Activated naive CD4-positive, alpha-beta T cell treated with anti-CD3 and anti-CD28 coated beads, Interleukin-2, amount 50 U/mL, for 24 hours (primary cell): ENCODE results near the gene PCDHA3.
"Not testable (repeated sequence)": the region's sequence is repeated elsewhere in the genome, so short reads cannot be mapped to it uniquely, and the experiment has no call there.

Experiments used
- H3K27ac Mint-ChIP-seq: one replicate; pipeline ENCODE4 v1.8.0; 2021; ENCODE audit warnings: mild to moderate bottlenecking, mixed read lengths
- H3K27me3 Mint-ChIP-seq: one replicate; pipeline ENCODE4 v1.8.0; 2021; ENCODE audit warnings: mixed read lengths
- H3K36me3 Mint-ChIP-seq: one replicate; pipeline ENCODE4 v1.8.0; 2021; ENCODE audit warnings: mixed read lengths
- H3K4me1 Mint-ChIP-seq: one replicate; pipeline ENCODE4 v1.8.0; 2021; ENCODE audit warnings: mixed read lengths
- H3K4me3 Mint-ChIP-seq: one replicate; pipeline ENCODE4 v1.8.0; 2021; ENCODE audit warnings: mild to moderate bottlenecking, mixed read lengths
- H3K9me3 Mint-ChIP-seq: one replicate; pipeline ENCODE4 v1.8.0; 2021; ENCODE audit warnings: mixed read lengths

The PCDHA3 gene

GRCh38 chr5:140802381-140802780 lies 1.5 kb downstream of the PCDHA3 start:
- not testable (repeated sequence) for H3K4me1 Mint-ChIP-seq, H3K27ac Mint-ChIP-seq, H3K4me3 Mint-ChIP-seq
- peaks cover 16% of the 10 kb centered on the region for H3K36me3 Mint-ChIP-seq
- peaks cover 26% of the 10 kb centered on the region for H3K9me3 Mint-ChIP-seq
- peaks cover 33% of the 10 kb centered on the region for H3K27me3 Mint-ChIP-seq

GRCh38 chr5:140802781-140803271 lies 2.0 kb downstream of the PCDHA3 start:
- no peak overlapping the region for H3K4me3 Mint-ChIP-seq
- H3K27me3 Mint-ChIP-seq = peaks cover 34% of the 10 kb centered on the region
- peaks cover 15% of the 10 kb centered on the region for H3K36me3 Mint-ChIP-seq
- H3K9me3 Mint-ChIP-seq = peaks cover 26% of the 10 kb centered on the region
- H3K27ac Mint-ChIP-seq = no peak overlapping the region
- no peaks in the 10 kb centered on the region for H3K4me1 Mint-ChIP-seq

GRCh38 chr5:140806834-140807775 lies 6.2 kb downstream of the PCDHA3 start, which contains the start of gene PCDHA4:
TSS of gene PCDHA4 (plus strand) at chr5:140807068.
- no peak within 1 kb of the TSS for H3K4me3 Mint-ChIP-seq
- no peaks in the 10 kb centered on the region for H3K4me1 Mint-ChIP-seq
- peaks cover 12% of the 10 kb centered on the region for H3K36me3 Mint-ChIP-seq
- H3K9me3 Mint-ChIP-seq = peaks cover 20% of the 10 kb centered on the region
- H3K27ac Mint-ChIP-seq = no peak within 1 kb of the TSS
- H3K27me3 Mint-ChIP-seq = peaks cover 27% of the 10 kb centered on the region

- H3K27me3 Mint-ChIP-seq = peaks cover 32% of the 10 kb centered on the region
- not testable (repeated sequence) for H3K4me1 Mint-ChIP-seq, H3K4me3 Mint-ChIP-seq, H3K27ac Mint-ChIP-seq
- peaks cover 15% of the 10 kb centered on the region for H3K36me3 Mint-ChIP-seq
- H3K9me3 Mint-ChIP-seq = peaks cover 30% of the 10 kb centered on the region
Measured at GRCh38 chr5:140808241-140808888, 7.5 kb downstream of the PCDHA3 start.

GRCh38 chr5:140808889-140809291 lies 8.0 kb downstream of the PCDHA3 start:
- no peak overlapping the region for H3K27ac Mint-ChIP-seq
- peaks cover 28% of the 10 kb centered on the region for H3K27me3 Mint-ChIP-seq
- H3K9me3 Mint-ChIP-seq = peaks cover 25% of the 10 kb centered on the region
- no peak overlapping the region for H3K4me3 Mint-ChIP-seq
- H3K4me1 Mint-ChIP-seq = no peaks in the 10 kb centered on the region
- peaks cover 14% of the 10 kb centered on the region for H3K36me3 Mint-ChIP-seq

- H3K4me1 Mint-ChIP-seq = no peaks in the 10 kb centered on the region
- H3K27ac Mint-ChIP-seq = no peak within 1 kb of the TSS
- H3K9me3 Mint-ChIP-seq = peaks cover 13% of the 10 kb centered on the region
- H3K36me3 Mint-ChIP-seq = peaks cover 4% of the 10 kb centered on the region
- peaks cover 26% of the 10 kb centered on the region for H3K27me3 Mint-ChIP-seq
- no peak within 1 kb of the TSS for H3K4me3 Mint-ChIP-seq
Measured at GRCh38 chr5:140821375-140822280, 20.8 kb downstream of the PCDHA3 start, which contains the start of gene PCDHA5. TSS of gene PCDHA5 (plus strand) at chr5:140821613.

GRCh38 chr5:140822281-140822629 lies 21.4 kb downstream of the PCDHA3 start:
- Mint-ChIP-seq H3K27ac (no peak overlapping the region), H3K4me1 (no peaks in the 10 kb centered on the region), H3K36me3 (peaks cover 6% of the 10 kb centered on the region), H3K27me3 (peaks cover 31% of the 10 kb centered on the region), H3K4me3 (no peak overlapping the region), H3K9me3 (peaks cover 19% of the 10 kb centered on the region)

- not testable (repeated sequence) for H3K4me1 Mint-ChIP-seq, H3K27ac Mint-ChIP-seq, H3K4me3 Mint-ChIP-seq, H3K36me3 Mint-ChIP-seq
- peaks cover 13% of the 10 kb centered on the region for H3K9me3 Mint-ChIP-seq
- H3K27me3 Mint-ChIP-seq = peaks cover 32% of the 10 kb centered on the region
Measured at GRCh38 chr5:140822969-140823368, 22.1 kb downstream of the PCDHA3 start.

- Mint-ChIP-seq H3K27me3 (peaks cover 31% of the 10 kb centered on the region), H3K36me3 (peaks cover 8% of the 10 kb centered on the region), H3K4me1 (no peaks in the 10 kb centered on the region), H3K9me3 (peaks cover 11% of the 10 kb centered on the region), H3K4me3 (no peak overlapping the region), H3K27ac (no peak overlapping the region)
Measured at GRCh38 chr5:140823475-140823874, 22.6 kb downstream of the PCDHA3 start.

- Mint-ChIP-seq H3K27ac (no peak within 1 kb of the TSS), H3K27me3 (peaks cover 43% of the 10 kb centered on the region), H3K4me3 (no peak within 1 kb of the TSS), H3K36me3 (peaks cover 18% of the 10 kb centered on the region), H3K9me3 (peaks cover 16% of the 10 kb centered on the region), H3K4me1 (no peaks in the 10 kb centered on the region)
Measured at GRCh38 chr5:140827704-140828361, 27.0 kb downstream of the PCDHA3 start, which contains the start of gene PCDHA6. TSS of gene PCDHA6 (plus strand) at chr5:140827960. CDS start at chr5:140828092, 132 bp downstream.

GRCh38 chr5:140828362-140828737 lies 27.5 kb downstream of the PCDHA3 start:
- Mint-ChIP-seq H3K4me3 (no peak overlapping the region), H3K36me3 (peaks cover 21% of the 10 kb centered on the region), H3K9me3 (peaks cover 21% of the 10 kb centered on the region), H3K4me1 (no peaks in the 10 kb centered on the region), H3K27ac (no peak overlapping the region), H3K27me3 (peaks cover 47% of the 10 kb centered on the region)

- H3K27ac Mint-ChIP-seq, H3K4me3 Mint-ChIP-seq, H3K4me1 Mint-ChIP-seq: not testable (repeated sequence)
- peaks cover 57% of the 10 kb centered on the region for H3K27me3 Mint-ChIP-seq
- H3K36me3 Mint-ChIP-seq = peaks cover 24% of the 10 kb centered on the region
- H3K9me3 Mint-ChIP-seq = peaks cover 25% of the 10 kb centered on the region
Measured at GRCh38 chr5:140829511-140830501, 28.9 kb downstream of the PCDHA3 start.

GRCh38 chr5:140833993-140834392 lies 33.1 kb downstream of the PCDHA3 start, which contains the start of gene PCDHA7:
TSS of gene PCDHA7 (plus strand) at chr5:140834269. CDS start at chr5:140834384, 115 bp downstream.
- H3K27me3 Mint-ChIP-seq = peaks cover 36% of the 10 kb centered on the region
- no peaks in the 10 kb centered on the region for H3K4me1 Mint-ChIP-seq
- H3K9me3 Mint-ChIP-seq = peaks cover 13% of the 10 kb centered on the region
- H3K36me3 Mint-ChIP-seq = peaks cover 13% of the 10 kb centered on the region
- H3K27ac Mint-ChIP-seq = no peak within 1 kb of the TSS
- no peak within 1 kb of the TSS for H3K4me3 Mint-ChIP-seq
